Muscle of leg (tissue), 11 donors: ENCODE data around the gene TEX9. TPM values are rescaled to one million over a fixed set of nuclear protein-coding genes. Genes with fewer than 3 reads are reported as not detected.

ENCODE experiments used
- DNase-seq: peaks from one replicate; pipeline ENCODE4 v3.0.0; 2013
- H3K27ac ChIP-seq: one replicate; pipeline ENCODE4 v1.5.1; 2013; ENCODE audit warnings: mild to moderate bottlenecking, low read length, control low read depth
- H3K27me3 ChIP-seq: one replicate; pipeline ENCODE4 v1.6.1; 2013; ENCODE audit warnings: low read length; ENCODE audit not compliant: control insufficient read depth, insufficient read depth
- H3K36me3 ChIP-seq: one replicate; pipeline ENCODE4 v1.6.1; 2013; ENCODE audit warnings: low read length; ENCODE audit not compliant: control insufficient read depth, insufficient read depth
- H3K4me1 ChIP-seq: one replicate; pipeline ENCODE4 v1.6.1; 2013; ENCODE audit warnings: low read length; ENCODE audit not compliant: control insufficient read depth, insufficient read depth
- H3K4me3 ChIP-seq: one replicate; pipeline ENCODE4 v1.5.1; 2013; ENCODE audit warnings: low read length, control low read depth
- H3K9me3 ChIP-seq: replicated peaks from 2 replicates; pipeline ENCODE4 v1.6.1; 2013; ENCODE audit warnings: low read depth, low read length; ENCODE audit not compliant: control insufficient read depth
- WGBS: methylation state at CpG from one replicate; pipeline ENCODE4 v1.1.5; 2013; ENCODE audit warnings: missing lambda C conversion rate; ENCODE audit not compliant: insufficient coverage; 5-methylcytosine and 5-hydroxymethylcytosine counted together
- polyA plus RNA-seq, 8 donors: library from polyadenylated mRNA; unstranded; fragments of 120-200 nt; gene quantifications; one replicate each; pipeline versions ENCODE4 v1.2.1 to v1.2.3, GENCODE V29; 2013; ENCODE audit warnings: inconsistent platforms in 1 of 8, low replicate concordance in 1 of 8; ENCODE audit not compliant: insufficient read length in 8 of 8, insufficient read depth in 1 of 8
- total RNA-seq: library from RNA; stranded (reverse); fragments of 120-200 nt; gene quantifications from one replicate; pipeline ENCODE4 v1.2.4, GENCODE V29; 2013

Gene TEX9
- total and polyA plus RNA-seq, 9 donors, result 1.8 to 4.1 (median 1.9) TPM

DNA sequence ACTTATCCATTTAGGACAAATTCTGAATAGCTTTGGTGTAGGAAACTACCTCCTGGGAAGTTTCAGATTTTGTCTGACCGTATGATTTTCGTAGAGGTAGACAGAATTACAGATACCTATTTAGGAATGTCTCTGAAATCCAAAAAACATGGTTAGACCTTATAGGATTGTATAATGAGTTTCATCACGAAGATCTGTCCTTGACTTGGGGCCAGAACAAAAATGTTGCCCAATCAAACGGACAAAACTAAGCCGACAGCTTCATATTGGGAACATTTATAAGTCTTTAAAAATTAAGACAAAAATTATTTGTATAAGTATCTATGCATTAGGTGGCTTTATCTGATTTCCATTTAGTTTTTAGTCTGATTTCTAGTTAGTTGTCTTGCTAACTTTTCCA lies 67.1 kb downstream of the TEX9 start:
- H3K4me1 ChIP-seq, result no peaks in the 10 kb centered on the region
- H3K36me3 ChIP-seq, result no peaks in the 10 kb centered on the region
- H3K27ac ChIP-seq, result no peak overlapping the region
- no peak for DNase-seq
- WGBS, result 100% methylated on average over 2 of the region's 5 CpGs
- no peaks in the 10 kb centered on the region for H3K27me3 ChIP-seq
- H3K4me3 ChIP-seq, result no peak overlapping the region
- H3K9me3 ChIP-seq, result no peaks in the 10 kb centered on the region

DNA sequence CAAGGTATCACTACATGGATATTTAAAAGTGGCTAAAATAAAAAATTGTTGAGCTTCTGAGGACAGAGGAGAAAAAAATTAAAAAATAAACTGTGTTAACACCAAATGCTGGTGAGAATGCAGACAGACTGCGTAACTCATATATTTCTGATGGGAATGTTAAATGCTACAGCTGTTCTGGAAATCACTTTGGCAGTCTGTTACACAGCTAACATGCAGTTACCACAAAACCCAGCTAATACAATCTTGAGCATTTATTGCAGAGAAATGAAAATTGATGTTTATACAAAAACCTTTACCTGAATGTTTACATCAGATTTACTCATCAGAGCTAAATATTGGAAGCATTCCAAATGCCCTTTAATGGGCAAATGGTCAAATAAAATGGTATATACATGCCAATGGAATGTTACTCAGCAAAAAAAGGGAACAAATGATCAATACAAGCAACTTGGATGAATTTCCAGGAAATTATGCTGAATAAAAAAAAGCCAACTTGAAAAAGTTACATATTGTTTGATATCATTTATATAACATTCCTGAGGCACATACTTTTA lies 75.1 kb downstream of the TEX9 start:
- DNase-seq, result no peak
- Histone ChIP-seq H3K27ac (no peak overlapping the region), H3K27me3 (no peaks in the 10 kb centered on the region), H3K36me3 (peaks cover 4% of the 10 kb centered on the region), H3K4me1 (no peaks in the 10 kb centered on the region), H3K9me3 (peaks cover 2% of the 10 kb centered on the region), H3K4me3 (no peak overlapping the region)
- no CpG with 5 or more reads among the region's 1 CpG for WGBS

DNA sequence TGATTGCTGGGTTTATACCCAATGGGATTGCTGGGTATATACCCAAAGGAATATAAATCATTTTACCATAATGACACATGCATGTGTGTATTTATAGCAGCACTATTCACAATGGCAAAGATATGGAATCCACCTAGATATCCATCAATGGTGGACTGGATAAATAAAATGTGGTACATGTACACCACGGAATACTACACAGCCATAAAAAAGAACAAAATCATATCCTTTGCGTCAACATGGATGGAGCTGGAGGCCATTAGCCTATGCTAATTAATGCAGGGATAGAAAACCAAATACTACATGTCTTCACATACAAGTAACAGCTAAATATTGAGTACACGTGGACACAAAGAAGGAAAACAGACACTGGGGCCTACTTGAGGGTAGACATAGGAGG lies 77.1 kb downstream of the TEX9 start:
- DNase-seq, result no peak
- H3K27ac ChIP-seq, result no peak overlapping the region
- H3K4me3 ChIP-seq, result no peak overlapping the region
- H3K27me3 ChIP-seq, result no peaks in the 10 kb centered on the region
- no peaks in the 10 kb centered on the region for H3K4me1 ChIP-seq
- no CpG with 5 or more reads among the region's 3 CpGs for WGBS
- peaks cover 2% of the 10 kb centered on the region for H3K9me3 ChIP-seq
- peaks cover 4% of the 10 kb centered on the region for H3K36me3 ChIP-seq

DNA sequence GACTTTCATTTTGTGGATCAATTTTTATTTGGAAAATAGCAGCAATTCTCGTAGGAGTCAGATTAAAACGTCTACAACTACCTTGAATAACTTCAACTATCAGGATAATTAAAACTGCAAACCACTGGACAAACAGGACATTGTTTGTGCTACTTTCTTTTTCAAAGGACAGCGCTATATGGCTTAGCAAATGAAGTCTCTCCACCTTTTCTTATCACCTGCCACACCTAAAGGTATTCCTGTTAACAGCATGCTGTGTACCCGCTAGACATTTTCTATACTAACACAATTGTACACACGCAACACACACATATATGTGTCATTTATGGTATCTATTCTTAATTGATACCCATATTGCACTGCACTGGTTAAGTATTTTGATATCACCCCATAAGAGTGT lies 80.5 kb downstream of the TEX9 start:
- Histone ChIP-seq H3K27ac (no peak overlapping the region), H3K4me1 (no peaks in the 10 kb centered on the region), H3K9me3 (peaks cover 2% of the 10 kb centered on the region), H3K36me3 (peaks cover 4% of the 10 kb centered on the region), H3K4me3 (no peak overlapping the region), H3K27me3 (no peaks in the 10 kb centered on the region)
- DNase-seq, result no peak
- 100% methylated on average over 1 of the region's 5 CpGs for WGBS

DNA sequence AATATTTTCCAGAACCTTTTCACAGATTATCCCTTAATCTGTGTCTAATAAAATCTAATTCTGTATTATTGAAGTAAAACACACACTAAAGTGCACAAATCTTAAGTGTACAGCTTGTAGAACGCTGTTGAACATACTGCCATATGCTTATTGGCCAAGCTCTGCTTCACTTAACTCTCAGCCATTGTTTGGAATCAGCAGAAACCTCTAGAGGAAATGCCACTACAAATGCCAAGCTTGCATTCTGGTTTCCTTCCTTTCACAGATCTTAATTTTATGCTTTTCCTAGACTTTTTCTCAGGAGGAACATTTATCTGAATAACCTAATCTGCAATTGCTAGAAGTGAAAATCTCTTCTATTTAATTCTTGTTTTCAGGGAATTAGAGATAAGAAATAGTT lies 89.6 kb downstream of the TEX9 start:
- peak; percentile 41 for DNase-seq
- Histone ChIP-seq H3K36me3 (no peaks in the 10 kb centered on the region), H3K27me3 (no peaks in the 10 kb centered on the region), H3K4me1 (no peaks in the 10 kb centered on the region), H3K4me3 (no peak overlapping the region), H3K27ac (no peak overlapping the region), H3K9me3 (no peaks in the 10 kb centered on the region)
- WGBS, result 100% methylated on average over 1 of the region's 1 CpG

DNA sequence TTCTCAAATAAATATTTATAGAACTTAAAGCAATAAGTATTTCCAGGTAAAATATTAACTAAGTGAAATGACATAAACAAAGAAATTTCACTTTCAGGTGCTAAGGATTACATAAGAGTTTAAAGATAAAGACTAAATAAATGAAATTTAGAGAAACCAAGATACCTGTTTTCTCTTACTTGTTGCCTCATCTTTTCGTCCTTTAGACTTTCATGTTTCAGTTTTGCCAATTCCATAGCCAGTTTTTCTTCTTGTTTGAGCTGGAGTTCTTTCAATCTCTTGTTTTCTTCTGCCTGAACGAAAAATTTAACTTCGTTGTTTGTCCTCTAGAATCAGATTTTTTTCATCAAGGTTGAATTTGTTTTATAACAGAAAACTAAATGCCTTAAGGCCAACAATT lies 91.0 kb downstream of the TEX9 start:
- Histone ChIP-seq H3K9me3 (no peaks in the 10 kb centered on the region), H3K27me3 (no peaks in the 10 kb centered on the region), H3K27ac (no peak overlapping the region), H3K4me3 (no peak overlapping the region), H3K4me1 (no peaks in the 10 kb centered on the region), H3K36me3 (no peaks in the 10 kb centered on the region)
- WGBS, result no CpG with 5 or more reads among the region's 3 CpGs
- no peak for DNase-seq

DNA sequence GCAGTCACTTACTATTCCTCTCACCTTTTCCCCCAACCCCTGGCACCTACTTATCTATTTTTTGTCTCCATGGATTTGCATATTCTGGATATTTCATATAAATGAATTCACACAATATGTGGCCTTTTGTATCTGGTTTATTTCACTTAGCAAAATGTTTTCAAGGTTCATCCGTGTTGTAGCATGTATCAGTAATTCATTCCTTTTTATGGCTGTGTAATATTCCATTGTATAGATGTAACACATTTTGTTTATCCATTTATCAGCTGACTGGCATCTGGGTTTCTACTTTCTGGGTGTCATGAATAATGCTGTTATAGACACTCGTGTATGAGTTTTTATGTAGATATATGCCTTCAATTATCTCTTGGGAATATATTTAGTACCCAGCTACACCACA lies 93.9 kb downstream of the TEX9 start:
- no peak overlapping the region for H3K27ac ChIP-seq
- no peak overlapping the region for H3K4me3 ChIP-seq
- WGBS, result no CpG with 5 or more reads among the region's 2 CpGs
- no peak for DNase-seq
- no peaks in the 10 kb centered on the region for H3K4me1 ChIP-seq
- no peaks in the 10 kb centered on the region for H3K27me3 ChIP-seq
- no peaks in the 10 kb centered on the region for H3K9me3 ChIP-seq
- no peaks in the 10 kb centered on the region for H3K36me3 ChIP-seq

DNA sequence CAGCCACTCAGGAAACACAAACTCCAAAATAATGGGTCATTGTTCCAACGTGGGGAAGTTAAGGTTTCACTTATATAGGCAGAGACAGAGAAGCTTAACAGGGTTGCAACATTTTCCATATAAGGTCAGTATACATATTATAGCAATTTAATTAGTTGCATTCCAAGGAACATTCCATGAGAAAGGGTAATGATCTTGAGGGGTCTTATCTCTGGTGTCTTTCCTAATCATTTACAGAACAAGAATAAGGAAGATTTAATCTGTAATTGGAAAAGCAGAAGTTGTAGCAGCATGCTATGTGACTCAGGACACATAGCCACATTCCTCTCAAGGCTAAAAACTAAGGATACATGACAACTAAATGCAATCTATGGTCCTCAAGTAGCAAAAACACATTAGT lies 94.8 kb downstream of the TEX9 start:
- no peak overlapping the region for H3K4me3 ChIP-seq
- H3K27ac ChIP-seq, result no peak overlapping the region
- H3K27me3 ChIP-seq, result no peaks in the 10 kb centered on the region
- no peaks in the 10 kb centered on the region for H3K36me3 ChIP-seq
- H3K9me3 ChIP-seq, result no peaks in the 10 kb centered on the region
- no peaks in the 10 kb centered on the region for H3K4me1 ChIP-seq
- no peak for DNase-seq
- WGBS, result no CpG with 5 or more reads among the region's 1 CpG

DNA sequence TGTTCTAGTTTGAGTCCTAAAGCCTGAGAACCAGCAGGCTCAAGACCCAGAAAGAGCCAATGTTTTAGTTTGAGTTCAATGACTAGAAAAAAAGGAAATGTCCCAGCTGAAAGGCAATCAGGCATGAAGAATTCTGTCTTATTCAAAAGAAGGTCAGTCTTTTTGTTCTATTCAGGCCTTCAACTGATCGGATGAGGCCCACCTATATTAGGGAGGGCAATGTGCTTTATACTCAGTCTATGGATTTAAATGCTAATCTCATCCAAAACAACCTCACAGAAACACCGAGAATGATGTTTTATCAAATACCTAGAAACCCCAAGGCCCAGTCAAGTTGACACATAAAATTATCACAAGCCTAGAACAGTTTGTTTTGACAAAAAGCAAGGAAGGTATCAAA lies 95.7 kb downstream of the TEX9 start:
- no CpG with 5 or more reads among the region's 2 CpGs for WGBS
- H3K9me3 ChIP-seq, result no peaks in the 10 kb centered on the region
- DNase-seq, result no peak

DNA sequence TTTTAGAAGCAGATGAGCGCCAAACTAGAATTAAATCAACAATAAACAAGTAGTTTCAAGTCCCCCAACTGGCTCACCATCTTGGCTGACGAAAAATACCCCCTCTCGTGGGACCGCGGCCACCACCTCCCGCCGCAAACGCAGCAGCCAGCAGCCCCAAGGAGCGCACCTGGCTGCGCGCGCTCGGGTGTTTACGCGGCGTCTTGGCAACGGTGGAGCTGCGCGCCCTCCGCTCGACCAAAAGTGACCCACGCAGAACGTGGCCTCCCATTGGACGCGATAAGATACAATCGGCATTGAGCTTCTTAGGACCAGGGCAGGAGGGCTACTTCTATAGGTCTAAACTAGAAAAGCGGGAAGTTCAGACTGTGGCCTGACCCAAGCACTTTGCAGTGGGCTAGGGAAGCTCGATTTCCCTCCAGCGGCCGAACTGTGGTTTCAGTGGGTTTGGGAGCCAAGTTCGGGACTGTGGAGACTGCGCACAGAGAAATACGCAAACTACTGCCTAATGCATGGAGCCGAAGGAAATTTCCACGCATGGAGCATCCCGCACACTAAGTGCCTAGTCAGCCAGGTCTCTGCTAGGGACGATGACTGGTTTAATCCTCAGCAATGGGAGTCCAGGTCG lies 99.8 kb downstream of the TEX9 start, which contains the start of gene MNS1:
Gene MNS1, minus strand, starts transcription at position 245 of the 628 bp plus-strand sequence. Its CDS starts 165 bp downstream, at position 80.
- peak; percentile 99 for DNase-seq
- H3K36me3 ChIP-seq, result no peaks in the 10 kb centered on the region
- H3K27me3 ChIP-seq, result peaks cover 4% of the 10 kb centered on the region
- WGBS, result 6% methylated on average over 36 of the region's 38 CpGs
- H3K4me3 ChIP-seq, result peak within 1 kb of the TSS; percentile 91
- peak within 1 kb of the TSS; percentile 65 for H3K27ac ChIP-seq
- peaks cover 3% of the 10 kb centered on the region for H3K4me1 ChIP-seq
- no peaks in the 10 kb centered on the region for H3K9me3 ChIP-seq

More for the DNA sequence above, 95.7 kb downstream of the TEX9 start:
- Histone ChIP-seq H3K4me1 (peaks cover 3% of the 10 kb centered on the region), H3K4me3 (no peak overlapping the region), H3K27me3 (no peaks in the 10 kb centered on the region), H3K27ac (no peak overlapping the region), H3K36me3 (no peaks in the 10 kb centered on the region)
